ENCODE measurements around the gene HEXA. TPM values are rescaled to one million over a fixed set of nuclear protein-coding genes. Genes with fewer than 3 reads are reported as not detected.
A peak's percentile ranks its signal among the peaks of the same experiment; 100 is the strongest.

HEXA gene
- 100 to 1,000 TPM; 154 to 173 (median 172) TPM for total RNA-seq
- total RNA-seq (2013), result 134 TPM

DNA sequence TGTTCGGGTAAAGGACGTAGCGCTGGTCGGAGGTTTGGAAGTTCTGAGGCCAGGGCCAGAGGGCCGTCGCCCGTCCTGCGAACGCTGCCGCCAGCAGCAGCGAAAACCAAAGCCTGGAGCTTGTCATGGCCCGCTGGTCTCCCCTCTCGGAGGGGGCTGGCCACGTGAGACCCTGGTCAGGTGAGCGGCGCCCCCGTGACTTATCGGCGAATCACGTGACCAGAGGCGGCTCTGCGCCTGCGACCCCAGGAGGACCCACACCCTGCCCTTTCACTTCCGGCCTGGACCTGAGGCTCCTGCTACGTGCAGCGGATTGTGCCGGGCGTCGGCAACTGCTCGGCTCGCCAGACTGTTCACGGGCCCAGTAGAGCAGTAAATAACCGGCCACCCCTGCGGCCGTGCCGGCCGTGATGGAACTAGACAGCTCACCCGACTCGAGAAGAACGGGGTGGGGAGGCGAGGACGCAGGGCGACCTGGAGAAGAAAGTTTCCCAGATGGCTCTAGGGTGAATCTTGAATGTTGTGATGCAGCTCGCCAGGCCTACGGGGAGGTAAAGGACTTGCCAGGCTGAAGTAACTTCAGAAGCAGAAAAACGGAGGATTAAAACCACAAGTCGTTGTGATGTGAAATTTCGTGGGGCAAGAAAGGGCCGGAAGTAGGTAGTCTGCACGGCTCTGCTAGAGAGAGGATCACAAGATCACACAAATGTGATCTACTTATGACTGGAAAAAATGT is at the start of gene HEXA:
Gene HEXA, minus strand, starts transcription at position 169 of the 736 bp plus-strand sequence. Its CDS starts 42 bp downstream, at position 127.
- H3K27ac ChIP-seq (ENCODE audit: low read length), result peak within 1 kb of the TSS; percentile 86
- peak within 1 kb of the TSS; percentile 90 for H3K4me3 ChIP-seq (ENCODE audit: low read length)
- peaks cover 35 to 43% of the 10 kb centered on the region in 2 donors for H3K4me1 Mint-ChIP-seq
- H3K9me3 ChIP-seq (ENCODE audit: control insufficient read depth, insufficient read depth, low read length), result no peaks in the 10 kb centered on the region
- ATAC-seq (peak; percentile 77 to 92 (median 86)), DNase-seq (peak; percentile 96 to 99)
- H3K36me3 Mint-ChIP-seq, result no peaks in the 10 kb centered on the region
- WGBS (ENCODE audit: insufficient coverage), result under 1% methylated on average over 50 of the region's 50 CpGs
- intact Hi-C loops (cut with micrococcal nuclease), result loop anchor here (2.0 to 10.0 kb wide), 3 partner anchors 99 to 409 kb away; partner anchors contain the start of genes ADPGK and ARIH1
- no peaks in the 10 kb centered on the region for H3K27me3 Mint-ChIP-seq (ENCODE audit: low read depth in 2 of 2)
- H3K9me3 Mint-ChIP-seq, result no peaks in the 10 kb centered on the region
- H3K4me1 ChIP-seq (ENCODE audit: control insufficient read depth, insufficient read depth, low read length), result peaks cover 25% of the 10 kb centered on the region
- peaks cover under 1% of the 10 kb centered on the region for H3K36me3 ChIP-seq (ENCODE audit: control insufficient read depth, insufficient read depth, low read length)
- peak within 1 kb of the TSS; percentile 98 for H3K4me3 Mint-ChIP-seq
- TF ChIP-seq, protein P1, sequence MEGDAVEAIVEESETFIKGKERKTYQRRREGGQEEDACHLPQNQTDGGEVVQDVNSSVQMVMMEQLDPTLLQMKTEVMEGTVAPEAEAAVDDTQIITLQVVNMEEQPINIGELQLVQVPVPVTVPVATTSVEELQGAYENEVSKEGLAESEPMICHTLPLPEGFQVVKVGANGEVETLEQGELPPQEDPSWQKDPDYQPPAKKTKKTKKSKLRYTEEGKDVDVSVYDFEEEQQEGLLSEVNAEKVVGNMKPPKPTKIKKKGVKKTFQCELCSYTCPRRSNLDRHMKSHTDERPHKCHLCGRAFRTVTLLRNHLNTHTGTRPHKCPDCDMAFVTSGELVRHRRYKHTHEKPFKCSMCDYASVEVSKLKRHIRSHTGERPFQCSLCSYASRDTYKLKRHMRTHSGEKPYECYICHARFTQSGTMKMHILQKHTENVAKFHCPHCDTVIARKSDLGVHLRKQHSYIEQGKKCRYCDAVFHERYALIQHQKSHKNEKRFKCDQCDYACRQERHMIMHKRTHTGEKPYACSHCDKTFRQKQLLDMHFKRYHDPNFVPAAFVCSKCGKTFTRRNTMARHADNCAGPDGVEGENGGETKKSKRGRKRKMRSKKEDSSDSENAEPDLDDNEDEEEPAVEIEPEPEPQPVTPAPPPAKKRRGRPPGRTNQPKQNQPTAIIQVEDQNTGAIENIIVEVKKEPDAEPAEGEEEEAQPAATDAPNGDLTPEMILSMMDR (IDR thresholded peaks at IDR 0.05), result no peak
- H3K27me3 ChIP-seq (ENCODE audit: control insufficient read depth, insufficient read depth, low read length), result no peaks in the 10 kb centered on the region
- H3K27ac Mint-ChIP-seq, result peak within 1 kb of the TSS; percentile 96 to 99

DNA sequence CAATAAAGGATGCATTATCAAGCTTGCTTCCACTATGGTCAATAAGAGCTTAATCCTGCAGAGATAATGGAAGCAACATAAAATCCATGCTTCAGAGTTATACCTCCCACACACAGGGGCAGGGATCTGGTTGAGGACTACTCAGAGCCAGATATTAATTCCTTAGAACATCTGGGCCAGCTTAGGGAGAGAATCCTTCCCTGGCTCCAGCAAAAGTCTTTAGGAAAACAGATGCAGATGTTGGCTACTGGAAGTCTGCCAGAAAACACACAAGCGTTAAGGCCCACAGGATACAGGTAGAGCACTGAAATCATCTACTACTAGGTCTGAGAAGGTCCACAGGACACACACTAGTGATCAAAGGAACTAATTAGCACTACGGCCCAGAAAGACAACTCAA is 47.4 kb upstream of the HEXA start:
- intact Hi-C loops (cut with micrococcal nuclease), result no loop called here
- Mint-ChIP-seq H3K36me3 (no peaks in the 10 kb centered on the region), H3K9me3 (peaks cover 2 to 3% of the 10 kb centered on the region in 2 donors), H3K4me1 (peaks cover 0 to 4% of the 10 kb centered on the region in 2 donors), H3K4me3 (no peak overlapping the region), H3K27me3 (ENCODE audit: low read depth in 2 of 2) (peaks cover 9% of the 10 kb centered on the region in 2 donors), H3K27ac (no peak overlapping the region)
- TF ChIP-seq, protein P1 (IDR thresholded peaks at IDR 0.05), result no peak
- WGBS (ENCODE audit: insufficient coverage), result 88% methylated on average over 2 of the region's 2 CpGs
- Histone ChIP-seq H3K27ac (ENCODE audit: low read length) (no peak overlapping the region), H3K36me3 (ENCODE audit: control insufficient read depth, insufficient read depth, low read length) (no peaks in the 10 kb centered on the region), H3K4me3 (ENCODE audit: low read length) (no peak overlapping the region), H3K9me3 (ENCODE audit: control insufficient read depth, insufficient read depth, low read length) (no peaks in the 10 kb centered on the region), H3K4me1 (ENCODE audit: control insufficient read depth, insufficient read depth, low read length) (peaks cover 2% of the 10 kb centered on the region), H3K27me3 (ENCODE audit: control insufficient read depth, insufficient read depth, low read length) (no peaks in the 10 kb centered on the region)
- DNase-seq, result no peak
- ATAC-seq, result no peak

DNA sequence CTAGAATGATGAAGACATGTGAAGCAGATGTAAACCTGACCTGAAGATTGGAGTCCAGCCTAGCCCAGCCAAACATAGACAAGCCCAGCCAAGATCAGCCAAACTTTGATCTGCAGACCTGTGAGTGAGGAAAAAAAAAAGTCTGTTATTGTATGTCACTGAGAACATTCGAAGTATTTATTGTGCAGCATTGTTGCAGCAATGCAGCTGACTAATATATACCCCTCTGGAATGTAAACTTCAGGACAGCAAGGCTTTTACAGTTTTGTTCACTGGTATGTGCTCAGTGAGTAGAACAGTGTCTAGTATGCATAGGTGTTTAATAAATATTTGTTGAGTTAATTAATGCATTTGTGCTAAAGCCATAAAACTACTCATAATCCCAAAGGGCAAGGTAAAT is 45.7 kb upstream of the HEXA start:
- Mint-ChIP-seq H3K4me1 (no peaks in the 10 kb centered on the region), H3K27ac (no peak overlapping the region), H3K9me3 (peaks cover 2 to 3% of the 10 kb centered on the region in 2 donors), H3K36me3 (no peaks in the 10 kb centered on the region), H3K4me3 (no peak overlapping the region), H3K27me3 (ENCODE audit: low read depth in 2 of 2) (peaks cover 6 to 11% of the 10 kb centered on the region in 2 donors)
- intact Hi-C loops (cut with micrococcal nuclease), result no loop called here
- no peak for ATAC-seq
- 89% methylated on average over 1 of the region's 1 CpG for WGBS (ENCODE audit: insufficient coverage)
- no peak overlapping the region for H3K4me3 ChIP-seq (ENCODE audit: low read length)
- H3K9me3 ChIP-seq (ENCODE audit: control insufficient read depth, insufficient read depth, low read length), result no peaks in the 10 kb centered on the region
- no peaks in the 10 kb centered on the region for H3K36me3 ChIP-seq (ENCODE audit: control insufficient read depth, insufficient read depth, low read length)
- DNase-seq, result no peak
- H3K4me1 ChIP-seq (ENCODE audit: control insufficient read depth, insufficient read depth, low read length), result peaks cover 2% of the 10 kb centered on the region
- H3K27me3 ChIP-seq (ENCODE audit: control insufficient read depth, insufficient read depth, low read length), result no peaks in the 10 kb centered on the region
- TF ChIP-seq, protein P1 (IDR thresholded peaks at IDR 0.05), result no peak
- H3K27ac ChIP-seq (ENCODE audit: low read length), result no peak overlapping the region
